Stimulated activated CD8-positive, alpha-beta memory T cell treated with anti-CD3 and anti-CD28 coated beads, Interleukin-4, amount 100 ng/mL, for 4 hours (primary cell): ENCODE results near the gene CYP19A1.
"Not testable (repeated sequence)": the region's sequence is repeated elsewhere in the genome, so short reads cannot be mapped to it uniquely, and the experiment has no call there.

Experiments
- DNase-seq, 2 donors: peaks; one replicate each; pipeline ENCODE4 v3.0.0-alpha.2; 2020; ENCODE audit warnings: low read depth in 2 of 2, low spot score in 1 of 2

The CYP19A1 gene

DNA sequence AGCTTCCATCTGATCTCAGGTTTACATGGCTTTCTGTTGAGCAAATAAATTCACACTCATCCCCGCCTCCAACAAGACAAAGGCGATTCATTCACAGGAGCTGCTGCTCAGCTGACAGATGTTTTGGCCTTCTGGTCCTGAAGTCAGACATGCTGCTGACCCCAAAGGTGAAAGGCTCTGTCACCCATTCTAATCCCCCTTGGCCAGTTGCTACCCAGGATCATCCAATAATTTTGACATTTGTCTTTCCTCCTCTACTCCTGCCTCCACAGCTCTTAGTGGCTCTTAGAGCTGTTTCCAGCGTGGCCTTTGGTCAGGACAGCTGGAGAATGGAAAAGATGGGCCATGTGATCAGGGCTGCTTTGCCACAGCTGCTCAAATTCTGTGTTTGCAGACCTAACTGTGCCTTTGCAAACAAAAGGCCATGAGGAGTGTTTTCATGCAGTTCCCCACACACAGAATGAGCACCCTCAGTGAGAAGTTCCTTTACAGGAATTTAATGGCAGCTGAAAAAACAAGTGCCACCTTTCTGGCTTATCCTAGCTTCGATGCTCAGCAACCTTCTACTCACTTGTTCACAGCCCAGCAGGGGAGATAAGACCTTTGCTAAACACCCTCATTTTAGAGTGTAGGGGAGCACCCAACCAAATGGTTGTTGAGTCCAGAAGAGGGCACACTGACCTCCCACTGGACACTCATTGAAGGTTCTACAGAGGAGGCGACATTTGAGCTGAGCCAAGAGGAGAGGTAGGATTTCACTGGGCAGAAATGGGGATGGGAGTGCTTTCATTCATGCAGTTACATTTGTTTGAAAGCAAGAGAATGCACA, 39.0 kb downstream of the CYP19A1 start:
- no peak for DNase-seq

DNA sequence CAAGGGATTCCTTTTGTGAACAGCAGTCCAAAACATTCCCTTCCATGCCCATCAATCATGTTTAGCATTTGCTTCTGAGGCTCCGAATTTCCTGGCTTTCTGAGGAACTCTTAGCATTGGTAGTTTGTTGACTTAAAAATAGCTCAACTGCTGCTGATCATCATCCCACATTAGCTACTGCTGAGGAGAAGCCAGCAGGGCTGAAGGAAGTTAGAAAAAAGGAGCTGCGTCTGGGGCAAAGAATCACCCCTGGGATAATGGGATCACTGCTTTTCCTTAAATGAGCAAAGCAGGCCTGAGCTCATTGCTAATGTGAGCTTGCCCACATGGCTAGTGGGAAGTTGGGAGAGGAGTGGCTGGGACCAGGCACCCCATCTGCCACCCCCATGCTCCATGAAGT, 39.8 kb downstream of the CYP19A1 start:
- DNase-seq, result no peak

DNA sequence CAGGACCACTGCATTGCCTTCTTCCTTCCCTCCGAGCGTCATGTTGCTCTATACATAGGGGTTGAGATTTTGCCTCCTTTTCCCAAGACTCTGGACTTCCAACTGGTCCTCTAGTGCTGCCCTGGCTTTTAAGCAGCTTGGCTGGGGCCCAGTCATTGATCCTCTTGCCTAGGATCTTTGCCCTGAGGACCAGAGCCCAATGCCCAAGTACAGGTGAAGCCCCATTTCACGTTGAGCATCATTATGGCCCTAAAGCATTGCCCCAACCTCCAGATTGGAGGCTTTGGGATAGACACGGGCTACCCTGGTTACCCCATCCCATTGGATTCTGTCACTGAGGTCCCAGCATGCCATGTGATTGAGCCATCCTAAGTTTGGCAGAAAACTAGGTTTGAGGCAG, 47.7 kb downstream of the CYP19A1 start:
- DNase-seq, result no peak

DNA sequence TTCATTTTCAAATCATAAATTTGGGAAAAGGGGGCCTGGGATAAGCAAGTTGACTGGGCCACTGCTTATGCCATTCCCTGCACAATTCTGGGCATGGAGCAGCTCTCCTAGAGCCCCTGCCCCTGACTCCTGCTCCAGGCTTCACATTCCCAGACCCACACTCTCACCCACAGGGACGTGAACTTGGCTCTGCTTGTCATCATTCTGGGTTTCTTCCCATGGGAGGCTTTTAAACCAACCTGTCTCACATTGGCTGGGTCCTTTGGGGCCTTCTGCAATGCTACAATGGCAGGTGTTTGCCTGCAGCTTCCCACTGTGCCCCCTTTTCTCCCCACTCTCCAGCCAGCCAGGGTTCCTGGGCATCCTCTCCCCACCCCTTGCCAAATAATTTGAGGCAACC, 49.1 kb downstream of the CYP19A1 start:
- no peak for DNase-seq

DNA sequence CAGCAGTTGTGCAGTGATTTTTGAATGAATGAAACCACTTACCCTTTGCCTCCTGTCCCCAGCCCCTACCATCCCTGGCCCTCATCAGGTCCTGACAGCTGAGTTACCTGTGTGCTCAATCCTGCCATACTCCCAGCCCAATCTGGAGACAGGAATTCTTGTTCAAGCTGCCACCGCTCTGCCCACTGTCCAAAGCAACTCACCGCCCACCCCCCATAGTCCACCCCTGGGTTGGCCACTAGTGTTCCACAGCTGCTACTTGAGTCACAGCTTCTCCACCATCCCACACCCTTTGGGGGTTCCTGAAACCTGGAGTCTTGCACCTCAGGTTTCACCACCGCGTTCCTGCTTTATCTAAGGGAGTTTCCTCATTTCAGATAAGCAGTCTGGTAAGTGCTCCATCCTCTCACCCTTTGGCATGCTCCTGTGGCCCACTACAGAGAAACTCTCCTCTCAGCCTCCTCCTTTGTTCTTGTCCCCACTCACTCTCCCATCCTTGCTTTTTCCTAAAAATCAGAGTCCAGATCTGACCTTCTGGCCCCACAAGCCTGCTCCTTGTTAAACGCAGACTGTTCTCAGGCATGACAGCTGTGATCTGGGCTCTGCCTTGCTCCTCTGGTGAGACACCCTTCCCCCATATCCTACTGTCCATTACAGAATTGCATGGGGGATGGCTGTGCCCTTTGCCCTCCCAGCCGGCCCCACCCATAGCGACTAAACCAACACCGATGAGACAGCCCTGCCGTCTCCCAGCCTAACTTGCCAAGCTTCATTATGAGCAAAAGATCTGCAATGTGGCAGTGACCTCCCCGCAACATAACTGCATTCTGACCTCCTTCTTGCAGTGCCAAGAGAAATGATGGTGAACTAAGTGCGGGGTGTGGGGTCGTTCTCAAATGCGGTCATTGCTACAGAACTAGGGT, 50.0 kb downstream of the CYP19A1 start:
- no peak for DNase-seq

DNA sequence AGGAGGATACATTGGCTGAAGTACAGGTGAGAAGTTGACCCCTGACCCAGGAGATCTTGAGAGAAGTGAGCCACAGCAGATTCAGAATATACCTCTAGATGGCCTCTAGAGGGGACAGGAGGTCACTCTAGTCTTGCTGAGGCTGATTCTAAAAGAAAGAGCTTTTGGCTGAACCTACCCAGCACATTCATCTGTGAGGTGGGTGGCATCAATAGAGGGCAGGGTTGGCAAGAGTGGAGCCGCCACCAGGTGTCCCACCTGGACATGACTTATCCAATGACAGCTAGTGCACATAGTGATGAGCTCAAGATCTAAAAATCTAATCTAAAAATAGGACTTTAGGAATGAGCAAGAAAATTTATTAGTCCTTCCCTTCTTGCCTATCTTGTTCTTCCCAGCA, 51.6 kb downstream of the CYP19A1 start:
- no peak for DNase-seq

DNA sequence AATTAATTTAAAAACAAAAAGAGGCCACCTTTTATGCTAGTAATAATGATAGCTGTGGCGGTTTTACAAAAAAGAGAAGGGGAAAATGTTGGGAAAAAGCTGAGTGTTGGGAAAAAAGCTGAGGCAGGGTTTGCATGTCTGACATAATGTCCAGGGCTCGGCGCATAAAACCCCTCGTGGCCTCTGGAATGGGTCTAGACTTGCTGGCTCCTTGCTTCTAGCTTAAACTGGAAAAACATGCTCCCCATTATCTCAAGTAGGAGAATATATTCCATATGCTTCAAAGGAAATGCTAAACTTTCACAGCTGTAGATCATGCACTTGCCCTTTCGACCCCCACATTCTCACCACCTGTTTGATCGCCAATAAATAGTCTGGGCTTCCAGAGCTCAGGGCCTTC, 53.0 kb downstream of the CYP19A1 start:
- DNase-seq, result no peak

DNA sequence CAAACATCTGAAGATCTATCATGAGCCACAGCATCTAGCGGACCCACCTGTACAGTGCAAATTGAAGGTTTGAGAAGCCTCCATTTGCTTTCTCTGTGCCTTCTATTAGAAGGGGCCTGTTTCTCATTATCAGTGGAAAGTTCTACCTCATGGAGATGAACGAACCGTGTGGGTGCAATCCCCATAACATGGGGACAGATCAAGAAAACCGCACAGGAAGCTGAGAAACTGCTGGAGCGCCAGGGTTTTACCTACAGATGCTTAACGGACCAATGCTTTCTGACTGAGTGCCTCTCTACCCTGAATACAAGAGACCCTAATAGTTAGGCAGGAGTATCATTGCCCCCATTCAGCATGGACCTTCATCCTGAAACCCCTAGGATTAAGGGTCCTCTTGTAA, 53.5 kb downstream of the CYP19A1 start:
- no peak for DNase-seq

DNA sequence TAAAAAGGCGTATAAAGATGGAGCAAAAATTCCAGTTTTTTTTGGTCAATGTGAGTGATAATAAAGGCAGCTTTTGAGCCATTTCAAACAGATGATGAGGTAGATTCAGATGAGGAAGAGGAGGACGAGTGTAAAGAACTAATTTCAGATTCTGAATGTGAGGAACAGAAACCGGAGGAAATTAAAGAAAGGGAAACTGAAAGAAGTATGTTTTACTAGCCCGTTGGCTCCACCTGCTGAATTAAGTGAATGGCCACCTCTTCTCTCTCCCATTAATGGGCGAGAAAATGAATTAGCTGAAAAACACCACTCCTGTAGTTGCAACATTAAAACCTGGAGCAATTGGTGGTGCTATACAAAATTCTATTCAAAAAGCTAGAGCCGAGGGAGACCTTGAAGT, 55.4 kb downstream of the CYP19A1 start:
- DNase-seq, result no peak

DNA sequence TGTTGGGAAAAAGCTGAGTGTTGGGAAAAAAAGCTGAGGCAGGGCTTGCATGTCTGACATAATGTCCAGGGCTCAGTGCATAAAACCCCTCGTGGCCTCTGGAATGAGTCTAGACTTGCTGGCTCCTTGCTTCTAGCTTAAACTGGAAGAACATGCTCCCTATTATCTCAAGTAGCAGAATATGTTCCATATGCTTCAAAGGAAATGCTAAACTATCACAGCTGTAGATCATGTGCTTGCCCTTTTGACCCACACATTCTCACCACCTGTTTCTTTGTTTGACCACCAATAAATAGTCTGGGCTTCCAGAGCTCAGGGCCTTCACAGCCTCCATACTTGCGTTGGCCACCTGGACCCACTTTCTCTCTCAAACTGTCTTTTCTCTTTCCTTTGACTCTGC, 56.2 kb downstream of the CYP19A1 start:
- DNase-seq, result not testable (repeated sequence)

DNA sequence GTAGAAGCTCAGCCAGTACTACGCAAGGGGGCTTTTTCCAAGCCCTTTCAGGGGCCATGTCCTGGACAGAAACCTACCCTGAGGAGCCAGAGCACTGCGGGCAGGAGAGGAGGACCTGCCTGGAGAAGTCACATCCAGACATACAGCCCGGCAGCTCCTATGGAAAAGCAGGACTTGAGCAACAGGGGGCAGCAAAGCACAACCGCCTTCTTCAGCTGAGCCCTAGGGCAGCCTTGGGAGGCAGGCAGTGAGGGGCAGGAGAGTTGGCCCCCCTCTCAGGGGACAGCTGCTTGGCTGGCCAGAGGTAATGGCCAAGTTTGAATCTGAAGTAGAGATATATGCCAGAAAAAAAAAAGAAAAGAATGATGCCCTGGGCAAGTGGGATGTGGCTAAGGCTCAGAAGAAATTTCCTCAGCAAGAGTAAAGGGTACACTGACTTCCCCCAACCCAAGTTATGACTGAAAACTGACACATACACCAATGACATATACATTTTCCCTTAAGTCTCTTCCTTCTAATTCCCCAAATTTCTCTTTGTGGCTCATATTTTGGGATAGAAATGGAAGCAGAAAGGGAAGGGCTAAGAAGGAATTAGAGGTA, 56.9 kb downstream of the CYP19A1 start:
- no peak for DNase-seq

DNA sequence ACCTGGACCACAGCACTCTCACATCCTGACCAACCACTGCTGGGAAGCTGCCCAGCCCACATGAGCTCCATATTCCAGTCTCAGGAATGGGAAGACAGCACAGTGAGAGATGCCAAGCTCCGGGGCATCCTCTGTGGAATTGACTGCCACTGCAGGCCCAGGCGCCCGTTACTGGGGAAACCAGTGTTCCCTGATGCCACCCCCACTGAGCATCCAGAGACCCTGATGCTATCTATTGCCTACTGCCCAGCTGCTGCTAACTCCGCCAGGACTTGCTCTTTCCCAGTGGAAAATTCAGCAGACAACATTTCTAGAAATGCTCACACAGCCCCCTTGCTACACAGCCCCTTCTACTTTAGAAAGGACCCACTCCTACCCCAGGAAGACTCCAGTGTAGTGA, 57.6 kb downstream of the CYP19A1 start:
- no peak for DNase-seq

DNA sequence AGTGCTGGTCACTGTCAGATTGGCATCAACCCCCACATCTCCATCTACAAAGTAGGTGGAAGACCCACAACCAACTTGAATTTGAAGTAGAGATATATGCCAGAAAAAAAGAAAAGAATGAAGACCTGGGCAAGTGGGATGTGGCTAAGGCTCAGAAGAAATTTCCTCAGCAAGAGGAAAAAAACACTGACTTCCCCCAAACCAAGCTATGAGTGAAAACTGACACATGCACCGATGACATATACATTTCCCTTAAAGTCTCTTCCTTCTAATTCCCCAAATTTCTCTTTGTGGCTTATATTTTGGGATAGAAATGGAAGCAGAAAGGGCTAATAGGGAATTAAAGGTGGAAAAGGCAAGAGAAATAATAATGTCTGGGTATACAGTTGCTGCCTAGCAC, 59.0 kb downstream of the CYP19A1 start:
- DNase-seq, result no peak

DNA sequence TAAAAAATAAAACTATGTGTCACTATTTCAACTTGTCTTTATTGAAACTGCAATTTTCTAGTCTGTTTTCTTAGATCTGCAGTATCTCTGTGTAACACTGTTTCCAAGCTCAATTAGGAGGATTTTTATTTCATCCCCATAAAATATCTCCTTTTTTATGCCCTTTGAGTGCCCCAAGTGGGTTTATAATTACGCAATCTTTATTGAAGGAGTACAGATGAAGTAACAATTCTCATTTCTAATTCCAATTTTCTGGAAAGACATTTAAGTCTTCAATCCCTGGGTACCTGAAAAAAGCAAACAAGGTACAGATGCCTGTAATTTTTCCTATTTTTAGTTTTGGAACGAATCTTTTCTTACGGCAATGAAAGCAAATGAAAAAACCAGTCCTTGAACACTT, 61.3 kb downstream of the CYP19A1 start:
- no peak for DNase-seq

DNA sequence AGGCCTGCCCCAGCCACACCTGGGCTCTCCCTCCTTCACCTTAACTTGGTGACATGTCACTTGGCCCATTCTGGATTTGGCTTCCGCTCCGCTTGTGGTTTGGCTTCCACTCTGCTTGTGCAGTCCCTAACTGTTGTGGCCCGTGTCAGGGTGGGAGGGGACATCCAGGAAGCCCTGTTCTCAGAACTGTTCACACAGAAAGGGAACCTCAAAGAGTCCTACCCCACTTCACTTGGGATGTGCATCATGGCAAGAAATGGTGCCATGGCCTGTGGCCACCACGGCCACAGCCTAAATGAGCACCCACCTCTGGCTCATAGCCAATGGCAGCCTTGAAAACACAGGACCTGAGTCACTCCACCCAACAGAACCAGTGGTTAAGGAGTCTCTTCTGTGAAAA, 63.4 kb downstream of the CYP19A1 start:
- no peak for DNase-seq

DNA sequence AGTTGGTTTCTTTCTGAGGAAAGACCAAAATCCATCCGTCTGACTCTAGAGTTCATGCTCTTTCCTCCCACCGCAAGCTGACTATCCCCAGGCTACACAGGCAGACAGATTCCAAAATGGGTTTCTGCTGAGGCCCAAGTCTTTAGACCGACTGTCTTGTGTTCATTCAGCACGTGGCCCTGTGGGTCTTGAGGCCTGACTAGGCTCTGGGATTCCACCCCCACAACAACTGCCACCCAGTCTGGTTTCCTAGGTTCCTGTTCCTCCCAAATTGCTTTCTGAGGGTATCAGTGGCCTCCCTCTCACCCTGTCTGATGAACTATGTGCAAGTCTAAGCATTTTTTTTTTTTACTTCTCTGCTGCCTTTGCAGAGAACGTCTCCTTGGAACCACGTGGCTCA, 67.7 kb downstream of the CYP19A1 start:
- no peak for DNase-seq

DNA sequence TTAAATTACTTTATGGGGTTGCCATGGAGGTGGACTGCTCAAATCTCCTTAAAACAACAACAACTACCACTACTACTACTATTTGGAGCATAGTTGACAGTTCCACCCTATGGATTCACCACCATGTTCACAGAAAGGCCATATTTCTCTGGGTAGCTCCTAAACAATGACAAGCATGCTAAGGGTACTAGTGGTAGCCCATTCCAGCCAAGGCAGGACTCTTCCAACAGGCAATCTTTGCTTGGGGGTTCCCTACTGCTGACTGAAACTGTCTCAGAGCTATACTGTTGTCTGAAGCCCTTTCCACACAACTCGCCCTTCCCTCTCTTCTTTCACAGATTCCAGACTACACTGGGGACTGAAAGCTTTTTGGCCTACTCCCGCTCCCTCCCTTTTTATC, 68.9 kb downstream of the CYP19A1 start:
- DNase-seq, result no peak

DNA sequence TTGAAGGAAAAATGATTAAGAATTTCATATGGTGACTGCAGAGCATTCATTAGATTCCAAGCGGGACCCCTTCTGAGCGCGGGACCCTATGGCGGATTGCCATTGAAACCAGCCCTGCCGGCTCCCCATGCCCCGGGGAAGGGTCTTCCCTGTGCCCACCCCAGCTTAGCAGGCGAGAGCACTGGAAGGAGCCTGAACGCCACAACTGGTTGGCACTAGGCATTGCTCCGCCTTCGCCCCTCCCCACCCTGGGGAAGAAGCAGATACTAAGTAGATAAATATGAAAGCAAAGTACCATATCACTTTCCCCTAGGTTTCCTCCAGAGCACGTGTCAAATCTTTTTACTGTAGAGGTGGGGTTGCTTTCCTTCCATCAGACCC, 70.7 kb downstream of the CYP19A1 start:
- no peak for DNase-seq

DNA sequence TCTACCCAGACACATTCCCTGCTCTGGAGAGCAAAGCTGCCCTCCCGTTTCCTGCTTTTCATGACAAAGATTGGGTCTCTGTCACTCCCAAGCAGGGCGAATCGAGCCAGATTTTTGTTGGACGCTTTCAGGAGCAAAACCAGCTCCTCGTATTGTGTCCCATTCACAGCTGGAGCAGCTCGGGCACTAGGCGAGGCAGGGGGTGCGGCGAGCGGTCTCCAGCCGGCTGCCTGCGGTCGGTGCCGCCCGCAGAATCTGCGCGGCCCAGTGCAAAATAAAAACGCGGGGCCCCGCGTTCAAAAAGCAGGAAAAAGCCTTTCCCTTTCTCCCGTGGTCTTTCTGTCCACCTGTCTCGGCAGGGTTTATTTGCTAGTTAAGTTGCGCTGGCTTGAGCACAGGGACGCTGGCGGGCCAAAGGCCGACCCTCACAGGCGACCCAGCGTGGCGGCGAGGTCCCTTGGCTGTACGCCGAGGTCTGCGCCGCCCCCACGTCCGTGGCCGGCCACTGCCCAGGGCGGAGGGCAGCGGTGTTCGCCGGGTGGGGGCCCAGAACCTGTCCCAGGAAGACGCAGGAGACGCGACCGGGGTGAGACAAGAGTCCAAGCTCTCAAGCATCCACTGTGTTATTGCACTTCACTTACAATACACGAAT, 71.2 kb downstream of the CYP19A1 start:
- DNase-seq, result no peak

DNA sequence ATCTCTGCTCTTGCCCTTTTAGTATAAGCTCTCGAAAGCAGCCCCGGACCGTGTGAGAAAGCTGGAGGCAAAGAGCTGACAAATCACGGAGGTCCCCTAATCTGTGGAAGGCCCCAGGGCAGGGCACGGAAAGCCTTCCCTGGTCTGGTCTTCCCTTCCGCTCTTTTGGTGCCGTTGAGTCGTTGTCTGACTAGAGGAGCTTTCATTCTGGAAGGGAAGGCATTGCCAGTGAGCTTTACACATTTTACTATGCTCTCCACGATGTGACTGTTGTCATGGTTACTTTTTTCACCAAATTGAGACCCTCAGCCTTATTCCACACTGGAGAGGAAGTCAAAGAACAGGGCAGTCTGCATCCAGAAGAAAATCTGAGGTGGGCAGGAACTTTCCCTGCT, 71.7 kb downstream of the CYP19A1 start:
- no peak for DNase-seq

DNA sequence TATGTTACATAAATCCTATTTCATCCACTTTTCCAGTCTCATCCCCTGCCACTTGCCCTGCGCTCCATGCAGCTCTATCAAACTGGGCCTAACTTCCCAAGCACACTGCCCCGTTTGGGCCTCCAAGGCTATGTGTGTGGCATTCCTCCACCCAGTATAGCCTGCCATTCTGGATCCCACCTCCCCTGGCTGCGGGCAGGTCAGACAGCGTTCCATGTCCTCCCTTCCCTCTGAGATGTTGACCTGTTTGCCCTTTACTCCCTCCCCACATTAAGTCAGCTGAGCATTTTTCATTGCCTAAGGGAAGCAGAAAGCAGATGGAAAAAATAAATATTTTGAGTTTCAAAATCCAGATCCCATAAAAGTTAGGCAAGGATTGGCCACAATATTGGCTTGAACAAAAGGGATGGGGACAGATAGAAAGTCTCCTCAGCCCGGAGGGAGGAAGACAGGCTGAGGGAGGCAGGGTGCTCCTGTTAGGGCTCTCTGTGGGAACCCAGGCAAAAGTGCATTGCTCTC, 73.3 kb downstream of the CYP19A1 start:
- no peak for DNase-seq
